A549 (cell line): ENCODE data around the gene SEC23IP. TPM values are rescaled to one million over a fixed set of nuclear protein-coding genes. Genes with fewer than 3 reads are reported as not detected.

Experiments
- ATAC-seq, 2 experiments: fragments of 200-7000 bp in 1 of 2; fragments of >200 bp in 1 of 2; cut with Nextera tagmentation in 1 of 2; cut with Tn5 transposase in 1 of 2; 3 replicates each; pipeline versions ENCODE4 v1.8.0 to v1.9.1; 2018 to 2020; ENCODE audit warnings: mild to moderate bottlenecking in 1 of 2, moderate library complexity in 1 of 2
- CTCF ChIA-PET: fragments of 300-600 bp; sonication (Branson Sonifier 250); formaldehyde crosslinking; extraction: SDS; loops from one replicate; lab custom pipeline; 2021; ENCODE audit warnings: antibody characterized with exemption, inconsistent platforms; lab: Yijun Ruan, JAX
- POLR2A ChIA-PET: fragments of 350-600 bp; formaldehyde crosslinking; extraction: SDS; loops from one replicate; lab custom pipeline; 2021; ENCODE audit warnings: antibody characterized with exemption, inconsistent platforms; lab: Yijun Ruan, JAX
- DNase-seq, 2 experiments: peaks; one replicate each; pipeline versions ENCODE4 v3.0.0 to v3.0.0-alpha.2; 2011 to 2016; ENCODE audit warnings: low read depth in 1 of 2, low spot score in 1 of 2
- FAIRE-seq: peaks from 2 replicates; lab custom pipeline; 2011; peaks lifted over from hg19 to GRCh38; lab: Jason Lieb, UNC
- H3K27ac ChIP-seq, 2 experiments: fragments of >200 bp; sonication (Bioruptor Twin); formaldehyde crosslinking; 3 replicates each; pipeline ENCODE4 v1.5.1; 2016 to 2017
- H3K4me1 ChIP-seq: fragments of >200 bp; sonication (Bioruptor Twin); formaldehyde crosslinking; 3 replicates; pipeline ENCODE4 v1.6.1; 2016
- H3K4me2 ChIP-seq: fragments of >200 bp; sonication (Bioruptor Twin); formaldehyde crosslinking; 3 replicates; pipeline ENCODE4 v1.6.1; 2016
- H3K4me3 ChIP-seq: fragments of >200 bp; sonication (Bioruptor Twin); formaldehyde crosslinking; 3 replicates; pipeline ENCODE4 v1.5.1; 2016
- H3K9me3 ChIP-seq: fragments of >200 bp; sonication (Bioruptor Twin); formaldehyde crosslinking; 3 replicates; pipeline ENCODE4 v1.6.1; 2016
- BHLHE40 ChIP-seq: IDR thresholded peaks from 2 replicates; pipeline ENCODE4 v1.6.1; 2012; ENCODE audit warnings: low read depth, low read length, inconsistent platforms
- CEBPB ChIP-seq, 2 experiments: fragments of >200 bp in 1 of 2; sonication (Bioruptor Twin) in 1 of 2; formaldehyde crosslinking in 1 of 2; IDR thresholded peaks; 2 replicates each; pipeline ENCODE4 v1.6.1; 2012 to 2016
- CHD2 ChIP-seq: fragments of 150-350 bp; IDR thresholded peaks from 2 replicates; pipeline ENCODE4 v1.6.1; 2014; ENCODE audit warnings: low read length; ENCODE audit not compliant: partially characterized antibody
- EHMT2 ChIP-seq: fragments of 200-600 bp; sonication (generic); IDR thresholded peaks from 2 replicates; pipeline ENCODE4 v1.6.1; 2016; ENCODE audit warnings: antibody characterized with exemption, low read depth, mild to moderate bottlenecking, moderate library complexity
- EP300 ChIP-seq, 2 experiments: fragments of >200 bp; sonication (Bioruptor Twin); formaldehyde crosslinking; IDR thresholded peaks; 2 replicates in 1 of 2; 3 replicates in 1 of 2; pipeline ENCODE4 v1.6.1; 2016 to 2017
- ESRRA ChIP-seq: fragments of 150-350 bp; IDR thresholded peaks from 2 replicates; pipeline ENCODE4 v1.6.1; 2014; ENCODE audit warnings: mild to moderate bottlenecking, low read length, borderline replicate concordance
- HDAC2 ChIP-seq: fragments of 200-600 bp; sonication (generic); IDR thresholded peaks from 2 replicates; pipeline ENCODE4 v1.6.1; 2016
- KDM5A ChIP-seq: fragments of 200-600 bp; sonication (generic); IDR thresholded peaks from 2 replicates; pipeline ENCODE4 v1.6.1; 2016; ENCODE audit warnings: antibody characterized with exemption, mild to moderate bottlenecking
- MAZ ChIP-seq: fragments of 150-350 bp; IDR thresholded peaks from 2 replicates; pipeline ENCODE4 v1.6.1; 2014; ENCODE audit warnings: antibody characterized with exemption, low read depth, low read length, borderline replicate concordance
- MYC ChIP-seq: IDR thresholded peaks from 2 replicates; pipeline ENCODE4 v1.6.1; 2012; ENCODE audit warnings: mild to moderate bottlenecking, inconsistent platforms, low read length, improper control_type of control experiment, borderline replicate concordance
- NPAS2 ChIP-seq: fragments of 250-450 bp; sonication (Bioruptor Pico); IDR thresholded peaks from 2 replicates; pipeline ENCODE4 v1.8.0; 2022; ENCODE audit warnings: mild to moderate bottlenecking, moderate library complexity, borderline replicate concordance
- POLR2A ChIP-seq: IDR thresholded peaks from 2 replicates; pipeline ENCODE4 v1.6.1; 2012; ENCODE audit warnings: mild to moderate bottlenecking, low read length
- RARB ChIP-seq: fragments of 250-450 bp; sonication (Bioruptor Pico); IDR thresholded peaks from 2 replicates; pipeline ENCODE4 v1.8.0; 2021; ENCODE audit warnings: mild to moderate bottlenecking, moderate library complexity
- RNF2 ChIP-seq: fragments of 200-600 bp; sonication (generic); IDR thresholded peaks from 2 replicates; pipeline ENCODE4 v1.6.1; 2016; ENCODE audit warnings: low read depth, mild to moderate bottlenecking, antibody characterized with exemption, moderate library complexity, borderline replicate concordance
- SMC3 ChIP-seq: fragments of >200 bp; sonication (Bioruptor Twin); formaldehyde crosslinking; IDR thresholded peaks from 3 replicates; pipeline ENCODE4 v1.6.1; 2018; ENCODE audit warnings: inconsistent platforms
- SREBF2 ChIP-seq: fragments of 450-650 bp; IDR thresholded peaks from 2 replicates; pipeline ENCODE4 v1.6.1; 2014; ENCODE audit warnings: mild to moderate bottlenecking, moderate library complexity
- TFCP2L1 ChIP-seq: fragments of 250-450 bp; sonication (Bioruptor Pico); IDR thresholded peaks from 2 replicates; pipeline ENCODE4 v1.5.0; 2021; ENCODE audit warnings: mild to moderate bottlenecking
- ZFP36 ChIP-seq: fragments of 450-650 bp; IDR thresholded peaks from 2 replicates; pipeline ENCODE4 v1.6.1; 2014; ENCODE audit warnings: borderline replicate concordance; ENCODE audit not compliant: partially characterized antibody
- ZNF302 ChIP-seq: fragments of 250-450 bp; sonication (Bioruptor Pico); IDR thresholded peaks from 2 replicates; pipeline ENCODE4 v1.9.0; 2021; ENCODE audit warnings: inconsistent platforms, mild to moderate bottlenecking, moderate library complexity
- WGBS: methylation state at CpG from one replicate; pipeline ENCODE4 v1.1.6; 2017; ENCODE audit errors: missing lambda C conversion rate; 5-methylcytosine and 5-hydroxymethylcytosine counted together
- polyA plus RNA-seq, 4 experiments: library from polyadenylated mRNA; depleted of rRNA in 3 of 4; stranded (reverse); fragments of >200 nt; fragmentation: RNase III in 1 of 4; extraction: RNeasy Plus Mini Kit Qiagen cat#74134 plus additional on column Dnase treatment in 1 of 4; gene quantifications; 2 replicates in 3 of 4; 3 replicates in 1 of 4; pipeline ENCODE4 v1.2.3, GENCODE V29; 2011 to 2017
- TF ChIP-seq, protein P1 (sequence below): fragments of 200-600 bp; sonication (generic); IDR thresholded peaks from 2 replicates; pipeline ENCODE4 v1.6.1; 2016; ENCODE audit warnings: antibody characterized with exemption, mild to moderate bottlenecking, moderate library complexity
- TF ChIP-seq, protein P2 (sequence below): IDR thresholded peaks from 2 replicates; pipeline ENCODE4 v1.6.1; 2012
- TF ChIP-seq, protein P3 (sequence below): fragments of 250-450 bp; sonication (Bioruptor Pico); IDR thresholded peaks from 2 replicates; pipeline ENCODE4 v1.5.0; 2020; ENCODE audit warnings: low read depth, mild to moderate bottlenecking, moderate library complexity
- TF ChIP-seq, protein P4 (sequence below): IDR thresholded peaks from 2 replicates; pipeline ENCODE4 v1.6.1; 2012; ENCODE audit warnings: low read depth, borderline replicate concordance
- TF ChIP-seq, protein P5 (sequence below): fragments of 450-650 bp; IDR thresholded peaks from 2 replicates; pipeline ENCODE4 v1.6.1; 2014; ENCODE audit warnings: antibody characterized with exemption
- TF ChIP-seq, protein P6 (sequence below): fragments of >200 bp; sonication (Bioruptor Twin); formaldehyde crosslinking; IDR thresholded peaks from 2 replicates; pipeline ENCODE4 v1.6.1; 2016

The SEC23IP gene
- polyA plus RNA-seq, 2 of the 4 experiments (the other 2 are of a cell fraction), result 44.9 to 75.6 TPM

DNA sequence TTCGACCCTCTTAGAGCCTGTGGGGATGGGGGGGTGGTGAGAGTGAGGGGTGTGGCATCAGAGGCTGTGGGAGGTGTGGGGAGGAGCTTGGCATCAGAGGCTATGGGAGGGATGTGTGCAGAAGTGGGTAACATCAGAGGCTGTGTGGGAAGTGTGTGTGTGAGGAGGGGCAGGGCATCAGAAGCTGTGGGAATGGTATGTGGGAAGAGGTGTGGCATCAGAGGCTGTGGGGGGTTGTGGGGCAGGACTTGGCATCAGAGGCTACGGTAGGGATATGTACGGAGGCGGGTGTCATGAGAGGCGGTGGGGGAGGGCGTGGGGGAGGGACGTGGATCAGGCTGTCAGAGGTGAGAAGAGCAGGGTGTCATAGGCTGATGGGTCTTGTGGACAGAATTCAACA lies 97.4 kb downstream of the SEC23IP start:
- 29% methylated on average over 4 of the region's 7 CpGs for WGBS
- Histone ChIP-seq H3K9me3 (no peaks in the 10 kb centered on the region), H3K4me2 (no peak overlapping the region)
- ChIA-PET POLR2A (no interaction called here), CTCF (interaction anchor here (1.3 kb wide), 1 partner anchor 13 kb away, joined by 3 read pairs; no protein-coding TSS in a partner anchor)
- FAIRE-seq (no peak), ATAC-seq (peak in 1 of 2 experiments; percentile 19; a peak in 2 of 6 replicates), DNase-seq (no peak)
- TF ChIP-seq ZNF302 (no peak), ESRRA (no peak), RNF2 (no peak), RARB (CRISPR knock-in tag) (no peak), EP300 (IDR thresholded peaks at IDR 0.05) (no peak), ZFP36 (no peak), BHLHE40 (no peak), KDM5A (no peak), SMC3 (no peak), MYC (no peak)
- TF ChIP-seq, protein P1, sequence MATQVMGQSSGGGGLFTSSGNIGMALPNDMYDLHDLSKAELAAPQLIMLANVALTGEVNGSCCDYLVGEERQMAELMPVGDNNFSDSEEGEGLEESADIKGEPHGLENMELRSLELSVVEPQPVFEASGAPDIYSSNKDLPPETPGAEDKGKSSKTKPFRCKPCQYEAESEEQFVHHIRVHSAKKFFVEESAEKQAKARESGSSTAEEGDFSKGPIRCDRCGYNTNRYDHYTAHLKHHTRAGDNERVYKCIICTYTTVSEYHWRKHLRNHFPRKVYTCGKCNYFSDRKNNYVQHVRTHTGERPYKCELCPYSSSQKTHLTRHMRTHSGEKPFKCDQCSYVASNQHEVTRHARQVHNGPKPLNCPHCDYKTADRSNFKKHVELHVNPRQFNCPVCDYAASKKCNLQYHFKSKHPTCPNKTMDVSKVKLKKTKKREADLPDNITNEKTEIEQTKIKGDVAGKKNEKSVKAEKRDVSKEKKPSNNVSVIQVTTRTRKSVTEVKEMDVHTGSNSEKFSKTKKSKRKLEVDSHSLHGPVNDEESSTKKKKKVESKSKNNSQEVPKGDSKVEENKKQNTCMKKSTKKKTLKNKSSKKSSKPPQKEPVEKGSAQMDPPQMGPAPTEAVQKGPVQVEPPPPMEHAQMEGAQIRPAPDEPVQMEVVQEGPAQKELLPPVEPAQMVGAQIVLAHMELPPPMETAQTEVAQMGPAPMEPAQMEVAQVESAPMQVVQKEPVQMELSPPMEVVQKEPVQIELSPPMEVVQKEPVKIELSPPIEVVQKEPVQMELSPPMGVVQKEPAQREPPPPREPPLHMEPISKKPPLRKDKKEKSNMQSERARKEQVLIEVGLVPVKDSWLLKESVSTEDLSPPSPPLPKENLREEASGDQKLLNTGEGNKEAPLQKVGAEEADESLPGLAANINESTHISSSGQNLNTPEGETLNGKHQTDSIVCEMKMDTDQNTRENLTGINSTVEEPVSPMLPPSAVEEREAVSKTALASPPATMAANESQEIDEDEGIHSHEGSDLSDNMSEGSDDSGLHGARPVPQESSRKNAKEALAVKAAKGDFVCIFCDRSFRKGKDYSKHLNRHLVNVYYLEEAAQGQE, result no peak
- TF ChIP-seq, protein P2, sequence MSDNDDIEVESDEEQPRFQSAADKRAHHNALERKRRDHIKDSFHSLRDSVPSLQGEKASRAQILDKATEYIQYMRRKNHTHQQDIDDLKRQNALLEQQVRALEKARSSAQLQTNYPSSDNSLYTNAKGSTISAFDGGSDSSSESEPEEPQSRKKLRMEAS, result no peak
- TF ChIP-seq, protein P3, sequence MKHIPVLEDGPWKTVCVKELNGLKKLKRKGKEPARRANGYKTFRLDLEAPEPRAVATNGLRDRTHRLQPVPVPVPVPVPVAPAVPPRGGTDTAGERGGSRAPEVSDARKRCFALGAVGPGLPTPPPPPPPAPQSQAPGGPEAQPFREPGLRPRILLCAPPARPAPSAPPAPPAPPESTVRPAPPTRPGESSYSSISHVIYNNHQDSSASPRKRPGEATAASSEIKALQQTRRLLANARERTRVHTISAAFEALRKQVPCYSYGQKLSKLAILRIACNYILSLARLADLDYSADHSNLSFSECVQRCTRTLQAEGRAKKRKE (CRISPR knock-in tag), result no peak
- TF ChIP-seq, all 56 proteins: peak for 0
- Histone ChIP-seq H3K4me1 (no peaks in the 10 kb centered on the region), H3K4me3 (no peak overlapping the region), H3K27ac (no peak overlapping the region)

DNA sequence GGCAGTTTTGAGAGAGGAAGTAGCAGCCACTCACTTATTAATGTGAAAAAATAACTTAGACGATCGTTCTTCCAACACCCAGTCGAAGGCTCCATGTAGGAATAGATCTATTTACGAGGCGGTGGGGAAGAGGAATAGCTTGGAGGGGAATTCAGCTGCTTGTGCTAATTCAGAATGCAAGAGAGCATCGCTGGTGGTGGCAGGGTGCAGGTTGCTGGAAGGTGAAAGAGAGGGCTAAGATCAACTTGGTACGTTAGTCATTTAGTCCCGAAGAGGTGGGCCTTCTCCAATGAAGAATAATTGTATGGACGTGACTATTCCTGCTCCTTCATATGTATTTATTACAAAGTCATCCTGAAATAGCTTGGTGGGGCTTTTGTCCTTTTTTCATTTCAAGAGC lies 98.5 kb downstream of the SEC23IP start:
- ChIA-PET POLR2A (no interaction called here), CTCF (interaction anchor here (1.1 to 1.2 kb wide), 2 partner anchors 26 to 231 kb away, joined by 3 to 4 read pairs; no protein-coding TSS in a partner anchor)
- Histone ChIP-seq H3K4me1 (no peaks in the 10 kb centered on the region), H3K4me3 (no peak overlapping the region), H3K9me3 (no peaks in the 10 kb centered on the region), H3K27ac (no peak overlapping the region), H3K4me2 (no peak overlapping the region)
- no peak for DNase-seq
- 30% methylated on average over 9 of the region's 9 CpGs for WGBS
- no peak for FAIRE-seq
- no peak for TF ChIP-seq HDAC2
- TF ChIP-seq, protein P4, sequence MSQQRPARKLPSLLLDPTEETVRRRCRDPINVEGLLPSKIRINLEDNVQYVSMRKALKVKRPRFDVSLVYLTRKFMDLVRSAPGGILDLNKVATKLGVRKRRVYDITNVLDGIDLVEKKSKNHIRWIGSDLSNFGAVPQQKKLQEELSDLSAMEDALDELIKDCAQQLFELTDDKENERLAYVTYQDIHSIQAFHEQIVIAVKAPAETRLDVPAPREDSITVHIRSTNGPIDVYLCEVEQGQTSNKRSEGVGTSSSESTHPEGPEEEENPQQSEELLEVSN, result no peak
- TF ChIP-seq, protein P3 (CRISPR knock-in tag), result no peak
- TF ChIP-seq RARB (CRISPR knock-in tag), result no peak
- no peak for TF ChIP-seq EHMT2
- TF ChIP-seq MYC, result no peak
- ATAC-seq, result no peak

DNA sequence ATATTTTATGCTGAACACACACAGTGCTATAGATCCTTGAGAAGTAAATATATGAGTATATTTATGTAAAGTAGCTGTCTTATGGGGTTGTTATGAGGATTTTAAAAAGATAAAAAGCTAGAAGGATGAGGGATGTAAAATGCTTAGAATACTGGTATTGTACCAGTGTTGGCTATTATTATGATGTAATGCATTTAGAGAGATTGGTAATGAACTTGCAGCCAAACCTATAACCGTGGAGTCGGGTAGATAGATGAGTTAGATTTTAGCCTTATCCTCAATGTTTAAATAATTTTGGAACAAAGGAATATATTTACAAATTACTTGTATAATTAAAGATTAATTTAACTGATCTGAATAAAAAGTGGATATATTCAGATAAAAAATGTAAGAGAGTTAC lies 99.3 kb downstream of the SEC23IP start:
- H3K4me2 ChIP-seq, result no peak overlapping the region
- DNase-seq, result no peak
- FAIRE-seq, result no peak
- H3K9me3 ChIP-seq, result no peaks in the 10 kb centered on the region
- CTCF ChIA-PET, result no interaction called here
- 56% methylated on average over 2 of the region's 2 CpGs for WGBS
- no peak for ATAC-seq
- no peaks in the 10 kb centered on the region for H3K4me1 ChIP-seq
- no peak overlapping the region for H3K27ac ChIP-seq
- POLR2A ChIA-PET, result no interaction called here
- no peak overlapping the region for H3K4me3 ChIP-seq
- TF ChIP-seq, protein P3 (CRISPR knock-in tag), result no peak
- TF ChIP-seq, protein P5, sequence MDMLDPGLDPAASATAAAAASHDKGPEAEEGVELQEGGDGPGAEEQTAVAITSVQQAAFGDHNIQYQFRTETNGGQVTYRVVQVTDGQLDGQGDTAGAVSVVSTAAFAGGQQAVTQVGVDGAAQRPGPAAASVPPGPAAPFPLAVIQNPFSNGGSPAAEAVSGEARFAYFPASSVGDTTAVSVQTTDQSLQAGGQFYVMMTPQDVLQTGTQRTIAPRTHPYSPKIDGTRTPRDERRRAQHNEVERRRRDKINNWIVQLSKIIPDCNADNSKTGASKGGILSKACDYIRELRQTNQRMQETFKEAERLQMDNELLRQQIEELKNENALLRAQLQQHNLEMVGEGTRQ, result no peak
- TF ChIP-seq CHD2 (no peak), SREBF2 (no peak), CEBPB (IDR thresholded peaks at IDR 0.05) (no peak), EP300 (IDR thresholded peaks at IDR 0.05) (no peak), BHLHE40 (no peak), POLR2A (no peak), EHMT2 (no peak), RNF2 (no peak), NPAS2 (CRISPR knock-in tag) (no peak), MAZ (no peak), RARB (CRISPR knock-in tag) (no peak), TFCP2L1 (CRISPR knock-in tag) (no peak)
- TF ChIP-seq, protein P6, sequence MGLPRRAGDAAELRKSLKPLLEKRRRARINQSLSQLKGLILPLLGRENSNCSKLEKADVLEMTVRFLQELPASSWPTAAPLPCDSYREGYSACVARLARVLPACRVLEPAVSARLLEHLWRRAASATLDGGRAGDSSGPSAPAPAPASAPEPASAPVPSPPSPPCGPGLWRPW, result no peak
